Measurements from ENCODE around the gene RMDN2.
"Not testable (repeated sequence)": the region's sequence is repeated elsewhere in the genome, so short reads cannot be mapped to it uniquely, and the experiment has no call there.

Gene RMDN2

DNA sequence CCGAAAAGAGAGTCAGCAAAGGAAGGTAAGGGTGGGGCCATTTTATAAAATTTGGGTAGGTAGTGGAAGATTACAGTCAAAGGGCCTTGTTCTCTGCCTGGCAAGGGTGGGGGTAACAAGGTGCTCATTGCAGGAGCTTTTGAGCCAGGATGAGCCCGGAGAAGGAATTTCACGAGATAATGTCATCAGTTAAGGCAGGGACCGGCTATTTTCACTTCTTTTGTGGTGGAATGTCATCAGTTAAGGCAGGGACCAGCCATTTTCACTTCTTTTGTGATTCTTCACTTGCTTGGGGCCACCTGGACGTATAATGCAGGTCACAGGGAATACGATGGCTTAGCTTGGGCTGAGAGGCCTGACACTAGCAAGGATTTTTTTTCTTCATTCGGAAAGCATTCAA lies 92.7 kb downstream of the RMDN2 start:
- H3K4me3 ChIP-seq (ENCODE audit: low read depth, low read length): no peak overlapping the region
- no peak for TF ChIP-seq CTCF (IDR thresholded peaks at IDR 0.05; ENCODE audit: control insufficient read depth, extremely low read depth, insufficient read depth)
- DNase-seq (ENCODE audit: low read depth): no peak

- not testable (repeated sequence) for DNase-seq (ENCODE audit: low read depth); H3K4me3 ChIP-seq (ENCODE audit: low read depth, low read length)
These were observed 95.4 kb downstream of the RMDN2 start for GRCh38 chr2:38020359-38021069.

DNA sequence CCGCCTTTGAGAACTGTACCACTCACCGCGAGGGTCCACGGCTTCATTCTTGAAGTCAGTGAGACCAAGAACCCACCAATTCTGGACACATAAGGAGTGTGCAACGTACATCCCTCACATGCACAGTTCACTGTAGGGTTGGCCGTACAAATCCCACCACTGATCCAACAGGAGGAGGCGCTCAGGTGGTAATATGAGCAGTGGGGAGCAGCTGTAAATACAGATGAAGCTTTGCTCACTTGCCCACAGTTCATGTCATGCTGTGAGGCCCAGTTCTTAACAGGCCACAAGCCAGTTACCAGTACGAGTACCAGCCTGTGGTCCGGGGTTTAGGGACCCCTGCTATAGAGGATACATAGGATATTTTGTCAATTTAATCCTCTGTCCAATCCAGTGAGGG lies 96.5 kb downstream of the RMDN2 start:
- no peak for TF ChIP-seq CTCF (IDR thresholded peaks at IDR 0.05; ENCODE audit: control insufficient read depth, extremely low read depth, insufficient read depth)
- no peak for DNase-seq (ENCODE audit: low read depth)
- no peak overlapping the region for H3K4me3 ChIP-seq (ENCODE audit: low read depth, low read length)

GRCh38 chr2:38026846-38027245 lies 101.8 kb downstream of the RMDN2 start:
- DNase-seq (ENCODE audit: low read depth): no peak

DNA sequence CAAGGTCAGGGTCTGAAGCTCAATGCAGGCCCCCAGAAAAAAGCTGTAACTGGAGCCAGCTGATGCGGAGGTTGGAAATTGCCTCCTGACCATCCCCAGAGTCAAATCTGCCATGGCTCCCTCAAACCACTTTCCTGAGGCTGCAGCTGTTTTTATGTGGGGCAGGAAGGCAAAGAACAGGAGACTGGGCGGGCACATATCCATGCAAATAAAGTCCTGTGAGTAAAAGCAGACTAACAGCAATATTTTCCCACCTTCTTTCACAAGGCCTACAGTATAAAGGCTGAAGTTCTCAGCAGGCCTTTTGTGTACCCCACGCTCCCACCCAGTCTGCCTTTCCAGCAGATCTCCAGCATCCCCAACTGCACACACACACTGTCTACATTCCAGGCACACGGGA lies 103.7 kb downstream of the RMDN2 start:
- no peak for TF ChIP-seq CTCF (IDR thresholded peaks at IDR 0.05; ENCODE audit: control insufficient read depth, extremely low read depth, insufficient read depth)
- DNase-seq (ENCODE audit: low read depth): no peak

More at GRCh38 chr2:38026846-38027245, 101.8 kb downstream of the RMDN2 start:
- TF ChIP-seq CTCF (IDR thresholded peaks at IDR 0.05; ENCODE audit: control insufficient read depth, extremely low read depth, insufficient read depth): no peak
- no peak overlapping the region for H3K4me3 ChIP-seq (ENCODE audit: low read depth, low read length)

DNA sequence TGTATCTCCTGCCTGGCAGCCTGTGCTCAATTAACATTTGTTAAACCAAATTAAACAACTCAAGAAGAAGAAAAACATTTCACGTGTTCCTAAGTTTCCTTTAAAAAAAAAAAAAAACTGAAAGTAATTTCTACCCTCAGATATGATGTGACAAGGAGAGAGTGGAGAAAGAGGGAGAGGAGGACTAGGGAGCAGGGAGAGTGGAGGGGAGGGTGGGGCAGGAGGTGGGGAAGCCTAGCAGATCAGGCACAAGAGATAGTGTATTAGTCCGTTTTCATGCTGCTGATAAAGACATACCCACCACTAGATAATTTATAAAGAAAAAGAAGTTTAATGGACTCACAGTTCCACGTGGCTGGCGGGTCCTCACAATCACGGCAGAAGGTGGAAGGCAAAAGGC lies 104.4 kb downstream of the RMDN2 start:
- TF ChIP-seq CTCF (IDR thresholded peaks at IDR 0.05; ENCODE audit: control insufficient read depth, extremely low read depth, insufficient read depth): no peak
- DNase-seq (ENCODE audit: low read depth): no peak
- no peak overlapping the region for H3K4me3 ChIP-seq (ENCODE audit: low read depth, low read length)

More for the DNA sequence above, 103.7 kb downstream of the RMDN2 start:
- no peak overlapping the region for H3K4me3 ChIP-seq (ENCODE audit: low read depth, low read length)

- TF ChIP-seq CTCF (IDR thresholded peaks at IDR 0.05; ENCODE audit: control insufficient read depth, extremely low read depth, insufficient read depth): no peak
- no peak for DNase-seq (ENCODE audit: low read depth)
- H3K4me3 ChIP-seq (ENCODE audit: low read depth, low read length): no peak overlapping the region
These were observed 105.7 kb downstream of the RMDN2 start for GRCh38 chr2:38030635-38031355.

All from LNCaP clone FGC (cell line).